WERI-Rb-1 (cell line): Measurements from ENCODE around the gene ZNF574.

Source experiments
- DNase-seq: peaks from one replicate; pipeline ENCODE4 v3.0.0-alpha.2; 2020
- H3K27ac ChIP-seq: fragments of 250-450 bp; sonication (Bioruptor Pico); 2 replicates; pipeline ENCODE4 v1.5.1; 2020; ENCODE audit warnings: mild to moderate bottlenecking, moderate library complexity
- H3K27me3 ChIP-seq: fragments of 250-450 bp; sonication (Bioruptor Pico); 2 replicates; pipeline ENCODE4 v1.5.1; 2021; ENCODE audit warnings: mild to moderate bottlenecking, low read depth, moderate library complexity; ENCODE audit not compliant: insufficient read depth, severe bottlenecking
- H3K36me3 ChIP-seq: fragments of 250-450 bp; sonication (Bioruptor Pico); 2 replicates; pipeline ENCODE4 v1.5.1; 2020; ENCODE audit warnings: mild to moderate bottlenecking, moderate library complexity
- H3K4me3 ChIP-seq: 2 replicates; pipeline ENCODE4 v1.5.1; 2011; ENCODE audit warnings: low read depth, mild to moderate bottlenecking, control low read depth, low read length
- H3K9me3 ChIP-seq: fragments of 250-450 bp; sonication (Bioruptor Pico); 2 replicates; pipeline ENCODE4 v1.5.1; 2021; ENCODE audit warnings: mild to moderate bottlenecking, moderate library complexity; ENCODE audit not compliant: severe bottlenecking
- CTCF ChIP-seq: IDR thresholded peaks from 2 replicates; pipeline ENCODE4 v1.5.1; 2011; ENCODE audit warnings: low read depth, mild to moderate bottlenecking, control low read depth, inconsistent platforms, low read length

ZNF574 gene

DNA sequence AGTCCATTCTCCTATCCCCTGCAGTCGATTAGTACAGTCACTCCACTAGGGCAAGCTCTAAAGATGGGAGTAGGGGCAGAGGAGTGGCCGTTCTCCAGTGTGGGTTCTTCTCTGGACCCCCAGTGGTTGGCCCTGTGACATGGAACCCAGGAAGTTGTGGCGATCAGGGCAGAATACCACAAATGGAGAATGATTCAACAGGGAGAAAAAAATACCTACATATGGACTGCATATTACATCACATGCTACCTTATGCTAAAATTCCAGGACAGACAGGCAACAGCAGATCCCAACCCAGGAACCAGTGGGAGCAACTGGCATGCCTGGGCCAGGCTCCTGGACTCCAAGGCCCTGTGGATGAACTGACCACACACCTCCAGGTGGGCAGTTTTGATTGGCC is 35.8 kb downstream of the ZNF574 start:
- no peak overlapping the region for H3K27ac ChIP-seq
- DNase-seq, result no peak
- H3K27me3 ChIP-seq, result no peaks in the 10 kb centered on the region
- H3K4me3 ChIP-seq, result no peak overlapping the region
- no peak for TF ChIP-seq CTCF
- H3K9me3 ChIP-seq, result no peaks in the 10 kb centered on the region
- no peaks in the 10 kb centered on the region for H3K36me3 ChIP-seq

- Histone ChIP-seq H3K9me3 (no peaks in the 10 kb centered on the region), H3K27ac (peak overlapping the region; percentile 84), H3K36me3 (no peaks in the 10 kb centered on the region), H3K4me3 (peak overlapping the region; percentile 24), H3K27me3 (no peaks in the 10 kb centered on the region)
- DNase-seq, result peak; percentile 87
- peak; percentile 47 for TF ChIP-seq CTCF
Observed at GRCh38 chr19:42113641-42114348, 37.8 kb downstream of the ZNF574 start.

- Histone ChIP-seq H3K27me3 (no peaks in the 10 kb centered on the region), H3K4me3 (peak overlapping the region; percentile 24), H3K36me3 (no peaks in the 10 kb centered on the region), H3K9me3 (no peaks in the 10 kb centered on the region), H3K27ac (peak overlapping the region; percentile 84)
- DNase-seq, result peak; percentile 92
- no peak for TF ChIP-seq CTCF
Observed at GRCh38 chr19:42114412-42114811, 38.4 kb downstream of the ZNF574 start.

DNA sequence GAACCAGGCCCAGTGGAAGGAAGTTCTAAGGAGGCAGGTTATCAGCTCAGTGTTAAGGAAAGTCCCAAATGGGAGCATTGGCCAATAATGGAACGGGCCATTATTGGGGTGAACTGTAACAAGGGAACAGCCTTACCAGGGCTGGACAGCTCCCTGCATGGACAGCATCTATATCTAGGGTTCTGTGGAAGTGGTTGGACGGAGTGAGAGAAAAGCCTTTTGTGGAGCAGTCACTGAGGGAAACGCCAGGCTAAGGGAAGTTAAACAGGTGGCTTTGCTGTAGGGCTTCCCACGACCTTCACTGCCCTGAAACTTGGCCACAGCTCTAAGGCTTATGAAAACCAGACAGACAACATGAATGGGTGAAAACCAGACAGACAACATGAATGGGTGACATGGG is 39.3 kb downstream of the ZNF574 start:
- no peaks in the 10 kb centered on the region for H3K36me3 ChIP-seq
- H3K27me3 ChIP-seq, result no peaks in the 10 kb centered on the region
- no peak for DNase-seq
- H3K9me3 ChIP-seq, result no peaks in the 10 kb centered on the region
- no peak for TF ChIP-seq CTCF
- H3K27ac ChIP-seq, result peak overlapping the region; percentile 84
- no peak overlapping the region for H3K4me3 ChIP-seq

GRCh38 chr19:42115705-42116104 is 39.7 kb downstream of the ZNF574 start:
- Histone ChIP-seq H3K27ac (peak overlapping the region; percentile 84), H3K36me3 (no peaks in the 10 kb centered on the region), H3K9me3 (no peaks in the 10 kb centered on the region), H3K4me3 (no peak overlapping the region), H3K27me3 (no peaks in the 10 kb centered on the region)
- no peak for TF ChIP-seq CTCF
- no peak for DNase-seq
